HG02571 (cell line): ENCODE results near the gene CLDND1.

Source experiments
- ATAC-seq: cut with Tn5 transposase; IDR thresholded peaks from one replicate; pipeline ENCODE4 v1.9.1; 2021; ENCODE audit warnings: mild to moderate bottlenecking, moderate library complexity; ENCODE audit not compliant: unreplicated experiment

Gene CLDND1

DNA sequence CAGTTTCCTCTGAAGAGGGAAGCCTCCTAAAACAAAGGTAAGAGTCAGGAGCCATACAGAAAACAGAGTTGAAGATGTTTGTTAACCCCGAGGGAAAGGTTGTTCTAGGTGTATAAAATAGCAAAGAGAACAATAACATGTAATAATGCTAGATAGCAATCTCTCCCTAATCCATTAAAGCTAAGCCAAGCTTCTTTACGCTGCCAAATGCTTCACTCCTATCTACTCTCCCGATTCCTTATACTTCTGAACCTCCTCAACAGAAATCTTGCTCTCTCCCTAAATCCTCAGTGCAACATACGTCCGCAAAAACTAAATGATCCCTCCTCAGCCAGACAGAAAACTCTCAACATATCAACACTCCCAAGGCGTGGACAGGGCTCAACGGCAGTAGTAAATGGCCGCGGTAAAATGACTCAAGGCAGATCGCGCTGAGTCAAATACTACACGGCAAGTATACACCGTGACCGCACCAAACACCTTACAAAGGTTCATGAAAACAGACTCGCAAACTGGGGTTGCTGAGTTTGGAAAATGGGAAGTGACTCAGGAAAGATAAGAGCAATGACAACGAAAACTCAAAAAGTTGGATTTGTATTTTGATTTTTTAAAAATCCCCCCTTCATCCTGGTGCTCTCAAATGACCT is 682 bp downstream of the CLDND1 start:
- peak; percentile 38 for ATAC-seq

- no peak for ATAC-seq
Observed at GRCh38 chr3:98519351-98519750, 3.4 kb downstream of the CLDND1 start.

- no peak for ATAC-seq
Observed at GRCh38 chr3:98518816-98519215, 3.9 kb downstream of the CLDND1 start.

DNA sequence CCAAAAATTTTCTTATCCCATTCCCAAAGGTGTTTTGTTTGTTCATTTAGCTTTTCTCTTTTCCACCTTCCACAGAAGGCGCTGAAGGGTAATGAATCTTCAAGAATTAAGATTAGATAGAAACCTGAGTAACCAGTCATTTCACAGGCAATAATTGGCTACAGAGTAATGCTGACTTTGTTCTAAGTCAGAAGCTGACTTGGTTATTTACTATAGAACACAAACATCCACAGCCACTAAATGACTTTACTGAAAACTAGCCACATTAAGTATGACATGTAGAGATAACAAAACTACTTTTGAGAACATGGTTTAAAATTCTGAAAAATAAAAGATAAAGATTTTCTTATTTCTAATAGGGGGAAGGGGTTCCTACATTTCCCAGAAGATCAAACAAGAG is 7.8 kb downstream of the CLDND1 start:
- ATAC-seq: no peak

DNA sequence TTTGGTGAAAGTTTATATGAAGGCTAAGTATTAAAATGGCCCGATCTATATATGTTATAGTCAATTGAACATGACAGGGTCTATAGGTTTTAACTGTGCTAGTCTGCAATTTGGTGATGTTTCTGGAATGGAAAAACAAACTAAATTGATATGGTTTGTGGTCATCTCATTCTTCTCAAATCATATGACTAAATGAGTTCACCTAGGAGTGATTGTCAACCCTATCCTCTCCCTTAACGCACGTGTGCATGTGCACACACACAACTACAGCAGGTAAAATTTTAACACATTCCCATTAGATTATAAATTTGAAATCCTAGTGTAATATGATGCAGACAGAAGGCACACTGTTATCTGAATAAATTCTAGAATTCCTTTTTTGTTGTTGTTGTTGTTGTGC is 9.0 kb downstream of the CLDND1 start:
- ATAC-seq: no peak

- no peak for ATAC-seq
Observed at GRCh38 chr3:98513091-98513511, 9.6 kb downstream of the CLDND1 start.

- ATAC-seq: no peak
Observed at GRCh38 chr3:98512576-98512975, 10.1 kb downstream of the CLDND1 start.

- ATAC-seq: no peak
Observed at GRCh38 chr3:98508582-98508981, 14.1 kb downstream of the CLDND1 start.

DNA sequence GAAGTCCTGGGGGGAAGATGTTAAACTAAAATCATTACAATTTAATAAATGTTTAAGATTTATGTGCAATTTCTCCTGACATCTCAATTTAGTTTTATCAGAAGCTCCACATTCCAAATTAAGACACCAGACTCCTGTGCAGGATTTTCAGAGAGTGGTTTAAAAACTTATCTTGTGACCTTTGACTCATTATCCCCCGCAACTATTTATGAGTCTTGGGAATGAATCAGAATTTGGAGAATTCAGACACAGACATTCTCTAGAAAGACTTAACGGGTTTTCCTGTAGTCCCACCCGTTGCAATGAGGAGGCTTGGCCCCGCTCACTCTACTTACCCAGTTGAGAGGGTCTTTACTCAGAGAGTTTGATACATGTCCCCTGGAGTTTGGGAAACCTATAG is 18.2 kb downstream of the CLDND1 start:
- ATAC-seq: no peak

- no peak for ATAC-seq
Observed at GRCh38 chr3:98501863-98502576, 20.7 kb downstream of the CLDND1 start.

DNA sequence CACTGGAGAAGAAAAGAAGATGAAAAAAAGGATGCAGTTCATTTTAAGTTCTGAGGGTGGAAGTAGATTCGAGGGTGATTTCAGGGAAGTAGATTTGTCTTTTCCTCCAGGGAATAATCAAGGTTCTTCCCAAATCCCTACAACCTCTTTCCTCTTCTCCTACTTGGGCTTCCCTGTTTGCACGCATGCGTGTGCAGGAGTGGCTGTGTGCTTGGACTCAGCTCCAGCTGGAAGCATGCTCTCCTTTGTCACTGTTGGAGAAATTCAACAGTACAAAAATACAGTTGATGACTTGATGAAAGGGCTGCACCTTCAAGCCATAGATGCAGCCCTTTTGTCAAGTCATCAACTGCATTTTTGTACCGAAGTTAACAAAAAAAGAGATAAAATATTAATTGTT is 21.4 kb downstream of the CLDND1 start:
- no peak for ATAC-seq

DNA sequence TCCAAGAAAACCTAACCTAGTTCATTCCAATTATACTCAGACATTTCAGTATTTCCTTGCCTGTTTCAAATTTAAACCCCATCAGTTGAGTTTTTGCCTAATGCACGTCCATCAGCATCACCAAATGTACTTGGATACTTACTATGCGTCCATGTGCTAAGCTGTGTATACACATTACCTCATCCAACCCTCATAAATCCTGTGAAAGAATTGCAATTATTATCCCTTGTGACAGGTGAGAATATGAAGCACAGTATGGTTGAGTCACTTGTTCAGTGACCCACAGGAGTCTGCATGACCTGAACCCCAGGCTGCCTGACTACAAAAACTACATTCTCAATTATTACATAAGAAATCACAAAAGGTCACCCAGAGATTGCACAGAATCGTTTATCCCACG is 22.7 kb downstream of the CLDND1 start:
- no peak for ATAC-seq

GRCh38 chr3:98497381-98497780 is 25.3 kb downstream of the CLDND1 start, which contains the start of gene OR5K2:
OR5K2 (plus strand) TSS chr3:98497681; CDS start chr3:98497681, 0 bp downstream.
- ATAC-seq: no peak

DNA sequence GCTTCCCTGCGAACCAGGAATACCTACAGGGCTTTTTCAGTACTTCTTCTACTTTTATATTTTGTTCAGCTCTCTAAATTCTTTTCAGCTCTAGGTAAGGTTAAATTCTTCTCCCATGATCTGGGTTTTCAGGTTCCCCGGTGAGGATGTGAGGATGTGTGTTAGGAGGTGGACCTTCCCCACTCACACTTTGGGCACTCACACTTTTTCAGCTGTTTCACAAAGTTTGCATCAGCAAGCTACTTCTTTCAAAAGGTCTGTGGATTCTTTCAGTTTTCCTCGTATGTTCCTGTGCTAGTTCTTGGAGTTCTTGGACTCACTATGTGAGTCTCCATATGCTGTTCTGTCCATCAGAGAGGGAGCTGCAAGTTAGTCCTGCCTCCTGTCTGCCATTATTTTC is 39.1 kb downstream of the CLDND1 start:
- ATAC-seq: no peak

DNA sequence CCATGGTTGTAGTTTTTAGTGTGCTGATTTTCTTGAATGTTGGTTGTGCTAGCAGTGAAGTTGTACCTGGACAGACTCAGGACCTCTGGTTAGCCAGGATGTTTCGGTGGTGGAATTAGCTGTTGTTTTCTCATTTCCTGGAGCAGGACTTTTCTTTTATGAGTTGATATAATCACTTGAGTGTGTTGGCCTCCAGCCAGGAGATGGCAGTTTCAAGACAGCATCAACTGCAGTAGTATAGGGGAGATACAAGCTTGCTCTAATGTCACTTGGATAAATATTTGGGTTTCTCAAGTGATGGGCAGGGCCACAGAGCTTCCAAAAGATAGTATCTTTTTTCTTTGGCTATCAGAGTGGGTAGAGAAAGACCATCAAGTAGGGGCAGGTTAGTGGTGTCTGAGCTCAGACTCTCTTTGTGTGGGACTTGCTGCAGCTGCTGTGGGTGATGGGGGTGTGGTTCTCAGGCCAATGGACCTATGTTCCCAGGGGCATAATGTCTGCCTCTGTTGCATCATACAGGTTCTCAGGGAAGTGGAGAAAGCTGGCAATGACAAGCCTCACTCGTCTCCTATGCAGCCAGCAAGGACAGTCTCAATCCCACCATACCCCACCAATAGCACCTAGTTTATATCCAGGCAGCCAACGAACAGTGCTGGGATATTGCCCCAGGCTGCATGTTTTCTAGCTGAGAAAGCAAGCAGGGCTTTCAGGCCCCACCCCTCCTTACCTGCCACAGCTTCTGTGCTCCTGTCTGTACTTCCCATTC is 39.8 kb downstream of the CLDND1 start:
- no peak for ATAC-seq
